HFFc6 (cell line): ENCODE measurements around the gene NKX2-3. TPM values are rescaled to one million over a fixed set of nuclear protein-coding genes. Genes with fewer than 3 reads are reported as not detected.

Source experiments
- DNase-seq: peaks from one replicate; pipeline ENCODE4 v3.0.0-alpha.2; 2018
- H3K27ac Mint-ChIP-seq: 2 replicates; pipeline ENCODE4 v1.8.0; 2020; ENCODE audit warnings: mild to moderate bottlenecking, mixed read lengths
- H3K27me3 Mint-ChIP-seq: 2 replicates; pipeline ENCODE4 v1.8.0; 2021; ENCODE audit warnings: mild to moderate bottlenecking, moderate library complexity, mixed read lengths; ENCODE audit not compliant: insufficient read depth
- H3K36me3 Mint-ChIP-seq: 2 replicates; pipeline ENCODE4 v1.8.0; 2021; ENCODE audit warnings: low read depth, mixed read lengths
- H3K4me1 Mint-ChIP-seq: 2 replicates; pipeline ENCODE4 v1.8.0; 2020; ENCODE audit warnings: low read depth, mixed read lengths
- H3K4me3 Mint-ChIP-seq: 2 replicates; pipeline ENCODE4 v1.8.0; 2020; ENCODE audit warnings: mild to moderate bottlenecking, moderate library complexity, mixed read lengths
- H3K9me3 Mint-ChIP-seq: 2 replicates; pipeline ENCODE4 v1.8.0; 2020; ENCODE audit warnings: mild to moderate bottlenecking, mixed read lengths
- total RNA-seq, 6 experiments: library from RNA; stranded (reverse); fragmentation: NEBNext Ultra II Directional; extraction: Animal tissue kit (Norgen Biotek cat#: 25700); gene quantifications; 2 replicates in 1 of 6; 3 replicates in 5 of 6; pipeline ENCODE4 v1.2.3, GENCODE V29; 2021
- TF ChIP-seq, protein P1 (sequence below): fragments of 200-600 bp; sonication (generic); IDR thresholded peaks from 2 replicates; pipeline ENCODE4 v1.5.0; 2021; ENCODE audit warnings: antibody characterized with exemption, mild to moderate bottlenecking

Gene NKX2-3
- total RNA-seq, 6 experiments from 2014 or later = not detected

DNA sequence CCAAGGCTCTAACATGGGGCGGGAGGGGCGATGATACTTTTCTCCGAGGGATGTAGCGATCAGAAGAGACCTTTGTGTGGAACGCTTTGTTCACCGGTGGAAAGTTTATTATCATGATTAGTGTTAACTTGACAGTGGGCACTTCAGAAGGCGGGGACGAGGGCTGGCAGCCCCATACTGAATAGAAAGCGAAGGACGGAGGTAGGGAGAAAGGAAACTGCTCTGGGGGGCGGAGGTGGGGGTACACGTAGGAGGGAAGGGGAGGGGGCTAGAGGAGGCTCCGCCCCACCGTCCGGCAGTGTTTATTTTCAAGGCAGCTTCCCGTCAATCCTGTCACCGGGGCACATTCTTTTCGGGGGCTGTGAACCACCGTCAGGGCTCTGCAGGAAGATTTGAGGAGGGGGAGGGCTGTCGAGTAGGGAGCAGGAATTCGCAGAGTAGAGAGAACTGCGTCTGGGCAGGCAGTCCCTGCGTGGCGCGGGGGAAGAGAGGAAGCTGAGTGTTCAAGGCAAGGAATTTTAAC lies 9.4 kb upstream of the NKX2-3 start:
- Mint-ChIP-seq H3K9me3 (no peaks in the 10 kb centered on the region), H3K27me3 (peaks cover 81% of the 10 kb centered on the region), H3K4me3 (0 out of 2 replicates have a peak overlapping the region, but pooled peaks have one; percentile 21), H3K27ac (no peak overlapping the region), H3K4me1 (peaks cover 5% of the 10 kb centered on the region; the same call in 1 of the 2 replicates), H3K36me3 (no peaks in the 10 kb centered on the region)
- no peak for DNase-seq
- TF ChIP-seq, protein P1, sequence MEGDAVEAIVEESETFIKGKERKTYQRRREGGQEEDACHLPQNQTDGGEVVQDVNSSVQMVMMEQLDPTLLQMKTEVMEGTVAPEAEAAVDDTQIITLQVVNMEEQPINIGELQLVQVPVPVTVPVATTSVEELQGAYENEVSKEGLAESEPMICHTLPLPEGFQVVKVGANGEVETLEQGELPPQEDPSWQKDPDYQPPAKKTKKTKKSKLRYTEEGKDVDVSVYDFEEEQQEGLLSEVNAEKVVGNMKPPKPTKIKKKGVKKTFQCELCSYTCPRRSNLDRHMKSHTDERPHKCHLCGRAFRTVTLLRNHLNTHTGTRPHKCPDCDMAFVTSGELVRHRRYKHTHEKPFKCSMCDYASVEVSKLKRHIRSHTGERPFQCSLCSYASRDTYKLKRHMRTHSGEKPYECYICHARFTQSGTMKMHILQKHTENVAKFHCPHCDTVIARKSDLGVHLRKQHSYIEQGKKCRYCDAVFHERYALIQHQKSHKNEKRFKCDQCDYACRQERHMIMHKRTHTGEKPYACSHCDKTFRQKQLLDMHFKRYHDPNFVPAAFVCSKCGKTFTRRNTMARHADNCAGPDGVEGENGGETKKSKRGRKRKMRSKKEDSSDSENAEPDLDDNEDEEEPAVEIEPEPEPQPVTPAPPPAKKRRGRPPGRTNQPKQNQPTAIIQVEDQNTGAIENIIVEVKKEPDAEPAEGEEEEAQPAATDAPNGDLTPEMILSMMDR = no peak

DNA sequence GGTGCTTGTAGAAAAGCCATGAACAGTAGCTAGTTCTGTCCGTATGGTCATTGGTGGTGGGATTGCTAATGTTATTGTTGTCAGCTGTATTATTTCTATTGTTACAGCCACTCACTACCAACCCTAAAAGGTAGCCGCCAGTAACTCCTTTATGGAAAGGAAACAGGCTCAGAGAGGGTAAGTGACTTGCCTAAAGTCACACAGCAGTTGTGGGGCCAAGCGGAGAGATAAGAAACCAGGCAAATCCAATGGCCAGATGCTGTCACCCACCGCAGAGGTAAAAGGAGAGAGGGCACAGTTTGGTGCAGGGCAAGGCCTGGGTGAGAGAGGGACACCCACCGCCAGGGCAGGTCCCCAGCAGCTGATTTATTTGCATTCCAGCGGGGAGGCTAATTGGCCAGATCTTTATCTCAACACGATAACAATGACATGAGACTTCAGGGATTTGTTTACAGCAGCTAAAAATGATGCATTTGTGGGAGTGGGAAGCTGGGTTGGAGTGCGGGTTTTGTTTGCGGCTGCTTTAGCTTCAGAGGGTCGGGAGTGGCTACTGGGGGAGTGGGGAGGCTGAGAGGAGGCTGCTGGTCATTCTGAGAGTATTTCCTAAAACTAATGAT lies 8.6 kb upstream of the NKX2-3 start:
- H3K27ac Mint-ChIP-seq = no peak overlapping the region
- peaks cover 5% of the 10 kb centered on the region; the same call in 1 of the 2 replicates for H3K4me1 Mint-ChIP-seq
- DNase-seq = no peak
- TF ChIP-seq, protein P1 = no peak
- peaks cover 86% of the 10 kb centered on the region for H3K27me3 Mint-ChIP-seq
- H3K36me3 Mint-ChIP-seq = 0 out of 2 replicates have a peak, but pooled peaks cover under 1% of the 10 kb centered on the region
- no peak overlapping the region for H3K4me3 Mint-ChIP-seq
- no peaks in the 10 kb centered on the region for H3K9me3 Mint-ChIP-seq

DNA sequence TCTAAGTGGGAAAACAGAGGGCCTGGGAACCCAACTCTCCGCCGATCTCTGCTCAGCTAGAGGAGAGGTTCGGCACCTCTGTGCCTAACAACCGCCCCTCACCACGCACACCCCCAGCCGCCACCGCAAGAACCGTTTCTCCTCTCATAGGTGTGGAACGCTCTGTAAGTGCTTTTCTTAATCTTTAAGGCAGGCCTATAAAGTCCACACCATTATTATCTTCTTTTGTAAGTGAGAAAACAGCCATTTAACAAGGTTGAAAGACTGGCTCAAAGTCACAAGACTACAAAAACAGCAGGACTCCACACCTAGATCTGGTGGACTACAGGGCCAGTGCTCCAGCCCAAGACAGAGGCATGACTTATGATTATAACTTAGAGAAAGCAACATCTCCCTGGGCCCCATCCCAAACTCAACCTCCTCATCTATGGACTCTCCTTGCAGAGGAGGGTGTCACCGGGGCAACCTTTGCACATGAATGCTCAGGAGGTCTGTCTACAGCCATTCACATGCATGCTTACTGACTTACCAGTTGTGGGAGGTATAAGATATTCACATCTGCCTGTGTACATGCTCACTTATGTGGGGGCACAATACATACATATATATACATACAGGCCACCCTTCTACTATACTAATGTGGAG lies 7.9 kb upstream of the NKX2-3 start:
- Mint-ChIP-seq H3K27ac (no peak overlapping the region), H3K4me3 (no peak overlapping the region), H3K36me3 (peaks cover 8% of the 10 kb centered on the region; the same call in 1 of the 2 replicates), H3K27me3 (peaks cover 86% of the 10 kb centered on the region), H3K4me1 (peaks cover 5% of the 10 kb centered on the region; the same call in 1 of the 2 replicates), H3K9me3 (no peaks in the 10 kb centered on the region)
- TF ChIP-seq, protein P1 = no peak
- no peak for DNase-seq

- no peaks in the 10 kb centered on the region for H3K9me3 Mint-ChIP-seq
- peaks cover 10% of the 10 kb centered on the region; the same call in 1 of the 2 replicates for H3K36me3 Mint-ChIP-seq
- H3K27ac Mint-ChIP-seq = no peak overlapping the region
- H3K27me3 Mint-ChIP-seq = peaks cover 87% of the 10 kb centered on the region
- TF ChIP-seq, protein P1 = no peak
- no peak for DNase-seq
- H3K4me3 Mint-ChIP-seq = no peak overlapping the region
- peaks cover 5% of the 10 kb centered on the region; the same call in 1 of the 2 replicates for H3K4me1 Mint-ChIP-seq
These were observed 6.8 kb upstream of the NKX2-3 start for GRCh38 chr10:99525897-99526296.

GRCh38 chr10:99526861-99527504 lies 5.8 kb upstream of the NKX2-3 start:
- Mint-ChIP-seq H3K36me3 (peaks cover 13% of the 10 kb centered on the region), H3K27me3 (peaks cover 87% of the 10 kb centered on the region), H3K4me1 (peaks cover 7% of the 10 kb centered on the region)

More at GRCh38 chr10:99526861-99527504, 5.8 kb upstream of the NKX2-3 start:
- no peak overlapping the region for H3K4me3 Mint-ChIP-seq
- TF ChIP-seq, protein P1 = no peak
- no peak for DNase-seq
- H3K27ac Mint-ChIP-seq = no peak overlapping the region
- peaks cover 3% of the 10 kb centered on the region; the same call in 1 of the 2 replicates for H3K9me3 Mint-ChIP-seq
